ENCODE data around the gene PKN2.

DNA sequence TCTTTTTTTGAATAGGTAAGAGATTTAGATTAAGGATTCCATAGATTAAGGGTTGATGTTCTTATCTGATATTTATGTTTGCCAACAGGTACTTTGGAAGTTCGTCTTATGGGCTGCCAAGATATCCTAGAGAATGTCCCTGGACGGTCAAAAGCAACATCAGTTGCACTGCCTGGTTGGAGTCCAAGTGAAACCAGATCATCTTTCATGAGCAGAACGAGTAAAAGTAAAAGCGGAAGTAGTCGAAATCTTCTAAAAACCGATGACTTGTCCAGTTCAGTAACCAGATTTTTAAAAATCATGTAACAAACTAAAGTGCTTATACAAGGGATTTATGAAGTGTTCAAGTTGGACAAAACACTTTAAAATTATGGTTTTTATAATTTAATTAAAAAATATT is 100.5 kb downstream of the PKN2 start:
- TF ChIP-seq, protein P1, sequence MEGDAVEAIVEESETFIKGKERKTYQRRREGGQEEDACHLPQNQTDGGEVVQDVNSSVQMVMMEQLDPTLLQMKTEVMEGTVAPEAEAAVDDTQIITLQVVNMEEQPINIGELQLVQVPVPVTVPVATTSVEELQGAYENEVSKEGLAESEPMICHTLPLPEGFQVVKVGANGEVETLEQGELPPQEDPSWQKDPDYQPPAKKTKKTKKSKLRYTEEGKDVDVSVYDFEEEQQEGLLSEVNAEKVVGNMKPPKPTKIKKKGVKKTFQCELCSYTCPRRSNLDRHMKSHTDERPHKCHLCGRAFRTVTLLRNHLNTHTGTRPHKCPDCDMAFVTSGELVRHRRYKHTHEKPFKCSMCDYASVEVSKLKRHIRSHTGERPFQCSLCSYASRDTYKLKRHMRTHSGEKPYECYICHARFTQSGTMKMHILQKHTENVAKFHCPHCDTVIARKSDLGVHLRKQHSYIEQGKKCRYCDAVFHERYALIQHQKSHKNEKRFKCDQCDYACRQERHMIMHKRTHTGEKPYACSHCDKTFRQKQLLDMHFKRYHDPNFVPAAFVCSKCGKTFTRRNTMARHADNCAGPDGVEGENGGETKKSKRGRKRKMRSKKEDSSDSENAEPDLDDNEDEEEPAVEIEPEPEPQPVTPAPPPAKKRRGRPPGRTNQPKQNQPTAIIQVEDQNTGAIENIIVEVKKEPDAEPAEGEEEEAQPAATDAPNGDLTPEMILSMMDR (conservative IDR thresholded peaks at IDR 0.05 in 1 of 2, IDR thresholded peaks at IDR 0.05 in 1 of 2; ENCODE audit: low read depth in 1 of 2, low read length in 2 of 2) = no peak
- no peak for TF ChIP-seq EZH2 (IDR thresholded peaks at IDR 0.05; ENCODE audit: low read length, missing control alignments)

Measured in fibroblast of lung (primary cell).